Astrocyte (in vitro differentiated cells and primary cell): ENCODE measurements around the gene C1orf159. TPM values are rescaled to one million over a fixed set of nuclear protein-coding genes. Genes with fewer than 3 reads are reported as not detected.

Experiments used
- DNase-seq: peaks from one replicate; pipeline ENCODE4 v3.0.0-alpha.2; 2010; ENCODE audit warnings: low read depth
- FAIRE-seq: peaks from 2 replicates; lab custom pipeline; 2011; peaks lifted over from hg19 to GRCh38; lab: Jason Lieb, UNC
- H2AFZ ChIP-seq: 2 replicates; pipeline ENCODE4 v1.6.0; 2012; ENCODE audit warnings: low read depth, low read length, inconsistent platforms
- H3K27ac ChIP-seq: 2 replicates; pipeline ENCODE4 v1.5.1; 2011; ENCODE audit warnings: low read depth, low read length, inconsistent platforms
- H3K27me3 ChIP-seq: 2 replicates; pipeline ENCODE4 v1.6.0; 2011; ENCODE audit warnings: low read length, inconsistent platforms; ENCODE audit not compliant: insufficient read depth
- H3K36me3 ChIP-seq: 2 replicates; pipeline ENCODE4 v1.5.1; 2011; ENCODE audit warnings: low read length, inconsistent platforms; ENCODE audit not compliant: insufficient read depth
- H3K4me1 ChIP-seq: 2 replicates; pipeline ENCODE4 v1.5.1; 2011; ENCODE audit warnings: low read length, inconsistent platforms; ENCODE audit not compliant: insufficient read depth
- H3K4me2 ChIP-seq: 2 replicates; pipeline ENCODE4 v1.6.0; 2012; ENCODE audit warnings: low read length, inconsistent platforms
- H3K4me3 ChIP-seq: 2 replicates; pipeline ENCODE4 v1.5.1; 2011; ENCODE audit warnings: low read depth, mild to moderate bottlenecking, low read length, inconsistent platforms; ENCODE audit not compliant: insufficient read depth
- H3K79me2 ChIP-seq: 2 replicates; pipeline ENCODE4 v1.6.0; 2012; ENCODE audit warnings: mild to moderate bottlenecking, low read length, inconsistent platforms; ENCODE audit not compliant: insufficient read depth
- H3K9ac ChIP-seq: 2 replicates; pipeline ENCODE4 v1.6.0; 2012; ENCODE audit warnings: mild to moderate bottlenecking, low read length, inconsistent platforms
- H3K9me3 ChIP-seq: 2 replicates; pipeline ENCODE4 v1.5.1; 2012; ENCODE audit warnings: low read depth, mild to moderate bottlenecking, low read length, inconsistent platforms; ENCODE audit not compliant: insufficient read depth
- H4K20me1 ChIP-seq: 2 replicates; pipeline ENCODE4 v1.6.0; 2012; ENCODE audit warnings: low read length, inconsistent platforms; ENCODE audit not compliant: insufficient read depth
- H3K27ac Mint-ChIP-seq: one replicate; pipeline ENCODE4 v1.8.0; 2021; ENCODE audit warnings: mild to moderate bottlenecking, mixed read lengths; ENCODE audit not compliant: unreplicated experiment
- H3K27me3 Mint-ChIP-seq: one replicate; pipeline ENCODE4 v1.8.0; 2021; ENCODE audit warnings: low read depth, mixed read lengths; ENCODE audit not compliant: unreplicated experiment
- H3K36me3 Mint-ChIP-seq: one replicate; pipeline ENCODE4 v1.8.0; 2021; ENCODE audit warnings: low read depth, mixed read lengths; ENCODE audit not compliant: unreplicated experiment
- H3K4me1 Mint-ChIP-seq: one replicate; pipeline ENCODE4 v1.8.0; 2021; ENCODE audit warnings: low read depth, mixed read lengths; ENCODE audit not compliant: unreplicated experiment
- H3K4me3 Mint-ChIP-seq: one replicate; pipeline ENCODE4 v1.8.0; 2021; ENCODE audit warnings: mild to moderate bottlenecking, moderate library complexity, mixed read lengths; ENCODE audit not compliant: unreplicated experiment
- H3K9me3 Mint-ChIP-seq: one replicate; pipeline ENCODE4 v1.8.0; 2021; ENCODE audit warnings: mild to moderate bottlenecking, mixed read lengths; ENCODE audit not compliant: unreplicated experiment
- EZH2 ChIP-seq: IDR thresholded peaks from 2 replicates; pipeline ENCODE4 v1.6.1; 2012; ENCODE audit warnings: mild to moderate bottlenecking, low read length, inconsistent platforms; ENCODE audit not compliant: insufficient read depth
- total RNA-seq: library from RNA; stranded (reverse); gene quantifications from 2 replicates; pipeline ENCODE4 v1.2.1, GENCODE V29; 2021
- TF ChIP-seq, protein P1 (sequence below): IDR thresholded peaks from 2 replicates; pipeline ENCODE4 v1.5.1; 2011; ENCODE audit warnings: low read depth, mild to moderate bottlenecking, inconsistent platforms, low read length, moderate library complexity; ENCODE audit not compliant: insufficient read depth

Gene C1orf159
- total RNA-seq, 1 donor from 2014 or later: 13.9 TPM

DNA sequence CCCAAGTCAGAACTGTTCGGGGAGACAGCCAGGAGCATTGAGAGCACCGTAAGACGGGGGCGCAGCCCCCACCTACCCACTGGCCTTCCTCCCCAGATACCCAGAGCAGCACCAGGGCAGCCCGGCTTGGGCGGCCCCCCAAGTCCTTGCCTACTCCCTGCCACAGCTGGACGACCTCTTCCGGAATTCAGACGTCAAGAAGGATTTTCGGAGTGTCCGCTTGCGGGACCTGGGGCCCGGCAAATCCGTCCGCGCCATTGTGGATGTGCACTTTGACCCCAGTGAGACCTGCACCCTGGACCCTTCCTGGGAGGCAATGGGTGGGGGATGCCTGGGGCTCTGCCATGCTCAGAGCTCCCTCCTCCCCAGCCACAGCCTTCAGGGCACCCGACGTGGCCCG, 68.5 kb downstream of the C1orf159 start:
- no peaks in the 10 kb centered on the region for H3K27me3 Mint-ChIP-seq

DNA sequence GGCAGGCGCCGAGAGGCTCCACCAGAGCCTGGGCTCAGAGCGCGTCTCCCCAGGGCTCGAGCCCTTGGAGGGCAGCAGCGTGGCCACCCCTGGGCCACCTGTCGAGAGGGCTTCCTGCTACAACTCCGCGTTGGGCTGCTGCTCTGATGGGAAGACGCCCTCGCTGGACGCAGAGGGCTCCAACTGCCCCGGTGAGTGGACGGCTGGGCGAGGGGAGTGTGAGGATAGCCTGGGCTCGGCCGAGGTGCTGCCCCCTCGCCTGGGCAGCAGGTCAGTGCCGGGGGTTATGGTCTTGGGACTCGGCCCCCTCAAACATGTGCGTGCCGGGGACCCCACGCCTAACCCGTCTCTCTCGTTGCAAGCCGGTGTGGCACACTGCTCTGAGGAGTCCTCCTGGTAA, 69.1 kb downstream of the C1orf159 start:
- Histone ChIP-seq H3K79me2 (peaks cover 17% of the 10 kb centered on the region), H3K27me3 (no peaks in the 10 kb centered on the region), H3K9me3 (no peaks in the 10 kb centered on the region), H3K4me1 (no peaks in the 10 kb centered on the region), H4K20me1 (peaks cover 33% of the 10 kb centered on the region), H3K36me3 (no peaks in the 10 kb centered on the region), H3K4me2 (no peak overlapping the region), H2AFZ (no peak overlapping the region), H3K4me3 (no peak overlapping the region), H3K27ac (no peak overlapping the region), H3K9ac (no peak overlapping the region)
- DNase-seq (no peak), FAIRE-seq (no peak)
- Mint-ChIP-seq H3K9me3 (no peaks in the 10 kb centered on the region), H3K27me3 (no peaks in the 10 kb centered on the region), H3K36me3 (peaks cover 13% of the 10 kb centered on the region), H3K27ac (peak overlapping the region; percentile 87), H3K4me1 (no peaks in the 10 kb centered on the region), H3K4me3 (no peak overlapping the region)
- TF ChIP-seq, protein P1, sequence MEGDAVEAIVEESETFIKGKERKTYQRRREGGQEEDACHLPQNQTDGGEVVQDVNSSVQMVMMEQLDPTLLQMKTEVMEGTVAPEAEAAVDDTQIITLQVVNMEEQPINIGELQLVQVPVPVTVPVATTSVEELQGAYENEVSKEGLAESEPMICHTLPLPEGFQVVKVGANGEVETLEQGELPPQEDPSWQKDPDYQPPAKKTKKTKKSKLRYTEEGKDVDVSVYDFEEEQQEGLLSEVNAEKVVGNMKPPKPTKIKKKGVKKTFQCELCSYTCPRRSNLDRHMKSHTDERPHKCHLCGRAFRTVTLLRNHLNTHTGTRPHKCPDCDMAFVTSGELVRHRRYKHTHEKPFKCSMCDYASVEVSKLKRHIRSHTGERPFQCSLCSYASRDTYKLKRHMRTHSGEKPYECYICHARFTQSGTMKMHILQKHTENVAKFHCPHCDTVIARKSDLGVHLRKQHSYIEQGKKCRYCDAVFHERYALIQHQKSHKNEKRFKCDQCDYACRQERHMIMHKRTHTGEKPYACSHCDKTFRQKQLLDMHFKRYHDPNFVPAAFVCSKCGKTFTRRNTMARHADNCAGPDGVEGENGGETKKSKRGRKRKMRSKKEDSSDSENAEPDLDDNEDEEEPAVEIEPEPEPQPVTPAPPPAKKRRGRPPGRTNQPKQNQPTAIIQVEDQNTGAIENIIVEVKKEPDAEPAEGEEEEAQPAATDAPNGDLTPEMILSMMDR: no peak
- TF ChIP-seq EZH2: no peak

More for the DNA sequence above, 68.5 kb downstream of the C1orf159 start:
- no peak overlapping the region for H2AFZ ChIP-seq
- Mint-ChIP-seq H3K4me3 (no peak overlapping the region), H3K9me3 (no peaks in the 10 kb centered on the region), H3K27ac (peak overlapping the region; percentile 87), H3K36me3 (peaks cover 15% of the 10 kb centered on the region), H3K4me1 (no peaks in the 10 kb centered on the region)
- H3K4me1 ChIP-seq: no peaks in the 10 kb centered on the region
- H3K27me3 ChIP-seq: no peaks in the 10 kb centered on the region
- H3K27ac ChIP-seq: no peak overlapping the region
- DNase-seq (no peak), FAIRE-seq (no peak)
- H4K20me1 ChIP-seq: peaks cover 33% of the 10 kb centered on the region
- TF ChIP-seq, protein P1: no peak
- TF ChIP-seq EZH2: no peak
- no peak overlapping the region for H3K4me3 ChIP-seq
- H3K9ac ChIP-seq: no peak overlapping the region
- no peaks in the 10 kb centered on the region for H3K9me3 ChIP-seq
- peaks cover 11% of the 10 kb centered on the region for H3K79me2 ChIP-seq
- H3K4me2 ChIP-seq: no peak overlapping the region
- H3K36me3 ChIP-seq: peaks cover 4% of the 10 kb centered on the region

DNA sequence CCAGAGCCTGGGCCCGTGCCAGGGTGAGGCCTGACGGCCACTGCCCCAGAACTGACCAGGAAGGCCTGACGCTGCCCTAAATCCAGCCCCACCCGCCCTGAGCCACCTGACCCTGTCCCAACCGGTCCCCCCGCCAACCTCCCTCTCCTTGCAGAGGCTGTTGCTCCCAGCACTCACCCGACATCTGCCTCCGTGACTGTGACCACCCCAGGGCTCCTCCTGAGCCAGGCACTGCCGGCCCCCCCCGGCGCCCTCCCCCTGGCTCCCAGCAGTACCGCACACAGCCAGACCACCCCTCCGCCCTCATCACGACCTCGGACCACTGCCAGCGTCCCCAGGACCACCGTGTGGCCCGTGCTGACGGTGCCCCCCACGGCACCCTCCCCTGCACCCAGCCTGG, 69.6 kb downstream of the C1orf159 start:
- no peak overlapping the region for H3K27ac ChIP-seq
- H3K9ac ChIP-seq: no peak overlapping the region
- no peak overlapping the region for H3K4me3 ChIP-seq
- H3K9me3 ChIP-seq: no peaks in the 10 kb centered on the region
- no peak for FAIRE-seq
- no peak for TF ChIP-seq EZH2
- TF ChIP-seq, protein P1: no peak
- H3K4me2 ChIP-seq: no peak overlapping the region
- Mint-ChIP-seq H3K36me3 (peaks cover 13% of the 10 kb centered on the region), H3K27me3 (no peaks in the 10 kb centered on the region), H3K4me3 (no peak overlapping the region), H3K4me1 (no peaks in the 10 kb centered on the region), H3K9me3 (no peaks in the 10 kb centered on the region), H3K27ac (no peak overlapping the region)
- peaks cover 33% of the 10 kb centered on the region for H4K20me1 ChIP-seq
- H3K27me3 ChIP-seq: no peaks in the 10 kb centered on the region
- H3K79me2 ChIP-seq: peaks cover 18% of the 10 kb centered on the region
- no peaks in the 10 kb centered on the region for H3K36me3 ChIP-seq
- H3K4me1 ChIP-seq: no peaks in the 10 kb centered on the region
- DNase-seq: no peak
- no peak overlapping the region for H2AFZ ChIP-seq
